ENCODE measurements around the gene AKIP1.

AKIP1 gene

DNA sequence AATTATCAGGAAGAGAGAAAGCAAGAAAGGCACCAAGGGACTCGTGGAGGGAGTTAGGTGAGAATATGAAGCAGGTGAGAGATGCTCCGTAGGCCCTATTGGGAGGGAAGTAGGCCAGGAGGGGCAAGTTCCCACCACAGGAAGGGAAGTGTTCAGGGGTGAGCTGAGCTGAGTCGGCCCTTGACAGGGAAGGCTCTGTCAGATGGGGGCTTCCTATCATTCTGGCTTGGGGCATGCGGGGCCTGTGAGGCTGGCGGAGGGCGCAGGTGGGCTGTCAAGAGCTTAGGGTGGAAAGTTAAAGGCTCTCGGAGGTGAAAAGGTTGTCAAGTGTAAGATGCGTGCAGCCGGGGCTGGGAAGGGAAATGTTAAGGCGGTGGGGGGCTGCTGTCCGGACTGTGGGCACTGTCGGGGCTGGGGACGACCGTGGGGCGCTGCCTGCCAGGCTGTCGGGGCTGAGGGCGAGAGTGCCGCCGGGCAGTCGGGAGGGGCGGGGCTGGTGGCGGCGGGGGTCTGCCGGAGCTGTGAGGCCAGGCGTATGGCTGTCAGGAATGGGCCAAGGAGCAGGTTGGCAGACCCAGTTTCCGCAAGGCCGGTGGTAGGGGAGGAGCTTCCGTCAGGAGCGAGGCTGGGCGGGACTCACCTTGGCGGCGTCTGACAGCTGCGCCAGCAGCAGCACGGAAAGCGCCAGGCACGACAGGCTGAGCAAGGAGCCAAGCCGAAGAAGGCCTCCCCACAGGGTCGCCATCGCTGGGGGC lies 52.8 kb downstream of the AKIP1 start:
- peak overlapping the region; percentile 94 for H3K9ac ChIP-seq (ENCODE audit: low read length)
- H3K27me3 ChIP-seq (replicated peaks; ENCODE audit: insufficient read depth, low read length), result no peaks in the 10 kb centered on the region
- H3K9me3 ChIP-seq (replicated peaks; ENCODE audit: insufficient read depth, low read length), result no peaks in the 10 kb centered on the region
- TF ChIP-seq, protein P1, sequence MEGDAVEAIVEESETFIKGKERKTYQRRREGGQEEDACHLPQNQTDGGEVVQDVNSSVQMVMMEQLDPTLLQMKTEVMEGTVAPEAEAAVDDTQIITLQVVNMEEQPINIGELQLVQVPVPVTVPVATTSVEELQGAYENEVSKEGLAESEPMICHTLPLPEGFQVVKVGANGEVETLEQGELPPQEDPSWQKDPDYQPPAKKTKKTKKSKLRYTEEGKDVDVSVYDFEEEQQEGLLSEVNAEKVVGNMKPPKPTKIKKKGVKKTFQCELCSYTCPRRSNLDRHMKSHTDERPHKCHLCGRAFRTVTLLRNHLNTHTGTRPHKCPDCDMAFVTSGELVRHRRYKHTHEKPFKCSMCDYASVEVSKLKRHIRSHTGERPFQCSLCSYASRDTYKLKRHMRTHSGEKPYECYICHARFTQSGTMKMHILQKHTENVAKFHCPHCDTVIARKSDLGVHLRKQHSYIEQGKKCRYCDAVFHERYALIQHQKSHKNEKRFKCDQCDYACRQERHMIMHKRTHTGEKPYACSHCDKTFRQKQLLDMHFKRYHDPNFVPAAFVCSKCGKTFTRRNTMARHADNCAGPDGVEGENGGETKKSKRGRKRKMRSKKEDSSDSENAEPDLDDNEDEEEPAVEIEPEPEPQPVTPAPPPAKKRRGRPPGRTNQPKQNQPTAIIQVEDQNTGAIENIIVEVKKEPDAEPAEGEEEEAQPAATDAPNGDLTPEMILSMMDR (IDR thresholded peaks at IDR 0.05; ENCODE audit: low read length), result no peak
- TF ChIP-seq EZH2phosphoT487 (IDR thresholded peaks at IDR 0.05; ENCODE audit: low read length), result no peak
- TF ChIP-seq EZH2 (optimal IDR thresholded peaks at IDR 0.05; ENCODE audit: low read depth, low read length), result no peak
- H3K27ac ChIP-seq (ENCODE audit: low read length), result peak overlapping the region; percentile 87; the same call in 1 of the 2 replicates
- no peaks in the 10 kb centered on the region for H3K9me2 ChIP-seq (replicated peaks; ENCODE audit: insufficient read depth, low read length)
- H3K79me2 ChIP-seq (ENCODE audit: low read length), result peaks cover 46% of the 10 kb centered on the region
- peak overlapping the region; percentile 98 for H2AFZ ChIP-seq (ENCODE audit: low read length)
- no peaks in the 10 kb centered on the region for H3K36me3 ChIP-seq (replicated peaks; ENCODE audit: insufficient read depth, low read length)
- peaks cover 5% of the 10 kb centered on the region; the same call in 1 of the 2 replicates for H3F3A ChIP-seq (ENCODE audit: insufficient read depth, low read length)
- peak overlapping the region; percentile 90 for H3K4me2 ChIP-seq (ENCODE audit: low read depth, low read length)
- H3K4me1 ChIP-seq (ENCODE audit: low read length), result peaks cover 13% of the 10 kb centered on the region
- no peaks in the 10 kb centered on the region for H4K20me1 ChIP-seq (ENCODE audit: insufficient read depth, low read length)
- DNase-seq, result peak; percentile 82
- peak overlapping the region; percentile 89 for H3K4me3 ChIP-seq (ENCODE audit: low read length)

GRCh38 chr11:8964324-8965320 lies 53.6 kb downstream of the AKIP1 start, which contains the start of gene TMEM9B:
TMEM9B (minus strand) TSS chr11:8964442; CDS start chr11:8964313, 129 bp downstream.
- Histone ChIP-seq H3K4me1 (ENCODE audit: low read length) (peaks cover 13% of the 10 kb centered on the region), H2AFZ (ENCODE audit: low read length) (peak within 1 kb of the TSS; percentile 98), H3K27ac (ENCODE audit: low read length) (peak within 1 kb of the TSS; percentile 87), H3K9me2 (replicated peaks; ENCODE audit: insufficient read depth, low read length) (no peaks in the 10 kb centered on the region), H3K79me2 (ENCODE audit: low read length) (peaks cover 37% of the 10 kb centered on the region), H3F3A (ENCODE audit: insufficient read depth, low read length) (peaks cover 5% of the 10 kb centered on the region; the same call in 1 of the 2 replicates), H3K4me2 (ENCODE audit: low read depth, low read length) (peak within 1 kb of the TSS; percentile 90), H3K9me3 (replicated peaks; ENCODE audit: insufficient read depth, low read length) (no peaks in the 10 kb centered on the region), H4K20me1 (ENCODE audit: insufficient read depth, low read length) (no peaks in the 10 kb centered on the region), H3K27me3 (replicated peaks; ENCODE audit: insufficient read depth, low read length) (no peaks in the 10 kb centered on the region), H3K4me3 (ENCODE audit: low read length) (peak within 1 kb of the TSS; percentile 89), H3K9ac (ENCODE audit: low read length) (peak within 1 kb of the TSS; percentile 94), H3K36me3 (replicated peaks; ENCODE audit: insufficient read depth, low read length) (no peaks in the 10 kb centered on the region)
- DNase-seq, result peak; percentile 94
- TF ChIP-seq, protein P1 (IDR thresholded peaks at IDR 0.05; ENCODE audit: low read length), result no peak
- TF ChIP-seq EZH2 (optimal IDR thresholded peaks at IDR 0.05; ENCODE audit: low read depth, low read length) (no peak), EZH2phosphoT487 (IDR thresholded peaks at IDR 0.05; ENCODE audit: low read length) (no peak)

- no peak for DNase-seq
- Histone ChIP-seq H3K79me2 (ENCODE audit: low read length) (peaks cover 18% of the 10 kb centered on the region), H3K4me1 (ENCODE audit: low read length) (peaks cover 13% of the 10 kb centered on the region), H3K36me3 (replicated peaks; ENCODE audit: insufficient read depth, low read length) (no peaks in the 10 kb centered on the region), H2AFZ (ENCODE audit: low read length) (no peak overlapping the region), H3K27ac (ENCODE audit: low read length) (no peak overlapping the region), H4K20me1 (ENCODE audit: insufficient read depth, low read length) (no peaks in the 10 kb centered on the region), H3F3A (ENCODE audit: insufficient read depth, low read length) (peaks cover 5% of the 10 kb centered on the region; the same call in 1 of the 2 replicates), H3K9me2 (replicated peaks; ENCODE audit: insufficient read depth, low read length) (no peaks in the 10 kb centered on the region), H3K9me3 (replicated peaks; ENCODE audit: insufficient read depth, low read length) (no peaks in the 10 kb centered on the region), H3K4me2 (ENCODE audit: low read depth, low read length) (no peak overlapping the region), H3K27me3 (replicated peaks; ENCODE audit: insufficient read depth, low read length) (no peaks in the 10 kb centered on the region), H3K4me3 (ENCODE audit: low read length) (no peak overlapping the region), H3K9ac (ENCODE audit: low read length) (no peak overlapping the region)
- TF ChIP-seq EZH2 (optimal IDR thresholded peaks at IDR 0.05; ENCODE audit: low read depth, low read length), result no peak
- TF ChIP-seq, protein P1 (IDR thresholded peaks at IDR 0.05; ENCODE audit: low read length), result no peak
- no peak for TF ChIP-seq EZH2phosphoT487 (IDR thresholded peaks at IDR 0.05; ENCODE audit: low read length)
These were observed 56.2 kb downstream of the AKIP1 start for GRCh38 chr11:8967184-8967583.

Data from MM.1S (cell line).